Adrenal gland (tissue), 5 donors: ENCODE measurements around the gene EMC8.

Experiments
- CTCF ChIP-seq, 6 experiments: fragments of 450-650 bp in 4 of 6; fragments of 200-600 bp in 2 of 6; sonication (generic) in 1 of 6; IDR thresholded peaks; 1 replicate in 5 of 6; 2 replicates in 1 of 6; pipeline versions ENCODE4 v1.5.1 to v1.8.0; 2016 to 2021; ENCODE audit warnings: antibody characterized with exemption in 6 of 6, mild to moderate bottlenecking in 2 of 6, moderate library complexity in 1 of 6
- POLR2A ChIP-seq, 2 donors: fragments of 450-650 bp; IDR thresholded peaks; one replicate each; pipeline ENCODE4 v1.6.1; 2017; ENCODE audit warnings: antibody characterized with exemption in 2 of 2, mild to moderate bottlenecking in 2 of 2, moderate library complexity in 1 of 2
- donor health status: DM: no; HTN: no; CAD: no.

GRCh38 chr16:85819245-85819644, 19.9 kb upstream of the EMC8 start:
- TF ChIP-seq CTCF (IDR thresholded peaks at IDR 0.05) = peak; percentile 46 to 68 (median 59)
- no peak for TF ChIP-seq POLR2A (IDR thresholded peaks at IDR 0.05)
